ENCODE results near the gene TEX261. TPM values are rescaled to one million over a fixed set of nuclear protein-coding genes. Genes with fewer than 3 reads are reported as not detected.

The TEX261 gene
- total RNA-seq, 1 donor from 2014 or later: 29.0 TPM

DNA sequence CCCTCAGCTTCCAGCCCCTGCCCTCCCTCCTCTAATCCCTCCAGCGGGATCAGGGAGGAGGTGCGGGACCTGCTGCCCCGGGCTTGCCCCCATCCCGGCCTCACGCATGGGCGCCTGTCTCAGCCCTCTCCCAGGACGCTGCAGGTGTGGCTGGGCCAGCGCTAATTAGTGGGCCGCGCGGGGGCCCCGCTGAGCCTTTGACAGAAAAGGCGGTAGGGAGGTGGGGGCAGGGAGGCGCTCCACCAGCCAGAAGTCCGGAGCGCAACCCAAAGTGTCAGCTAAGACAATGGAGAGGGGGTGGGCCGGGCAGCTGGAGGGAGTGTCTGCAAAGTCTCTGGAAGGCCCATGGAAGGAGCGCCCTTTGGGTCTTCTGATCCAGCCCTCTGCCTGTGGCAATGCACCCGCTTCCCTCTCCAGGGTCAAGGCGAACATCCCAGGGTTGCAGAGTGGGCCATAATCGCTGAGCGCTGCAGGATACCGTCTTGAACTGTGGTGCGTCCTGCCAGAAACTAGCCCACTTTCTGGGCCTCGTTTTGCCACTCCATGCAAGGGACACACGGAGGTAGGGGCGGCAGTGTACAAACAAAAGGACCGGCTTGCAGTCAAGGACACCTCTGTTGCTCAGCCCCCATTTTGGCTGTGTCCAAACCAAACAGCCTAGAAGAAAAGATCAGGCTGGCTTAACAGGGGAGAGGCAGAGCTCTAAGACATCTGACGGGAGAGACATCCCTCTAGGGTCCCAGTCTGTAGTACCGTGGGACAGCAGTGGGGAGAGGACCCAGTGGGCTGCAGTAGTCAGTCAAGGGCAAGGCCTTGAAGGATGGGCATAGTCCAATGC lies 55.5 kb downstream of the TEX261 start:
- no peak overlapping the region for H3K4me3 ChIP-seq
- H3K9me3 ChIP-seq: no peaks in the 10 kb centered on the region
- DNase-seq (ENCODE audit: extremely low spot score in 2 of 2): peak; percentile 42 to 95
- no peaks in the 10 kb centered on the region for H3K36me3 ChIP-seq
- H3K27ac ChIP-seq: no peak overlapping the region
- no peaks in the 10 kb centered on the region for H3K27me3 ChIP-seq
- TF ChIP-seq POLR2A (IDR thresholded peaks at IDR 0.05): no peak
- TF ChIP-seq, protein P1, sequence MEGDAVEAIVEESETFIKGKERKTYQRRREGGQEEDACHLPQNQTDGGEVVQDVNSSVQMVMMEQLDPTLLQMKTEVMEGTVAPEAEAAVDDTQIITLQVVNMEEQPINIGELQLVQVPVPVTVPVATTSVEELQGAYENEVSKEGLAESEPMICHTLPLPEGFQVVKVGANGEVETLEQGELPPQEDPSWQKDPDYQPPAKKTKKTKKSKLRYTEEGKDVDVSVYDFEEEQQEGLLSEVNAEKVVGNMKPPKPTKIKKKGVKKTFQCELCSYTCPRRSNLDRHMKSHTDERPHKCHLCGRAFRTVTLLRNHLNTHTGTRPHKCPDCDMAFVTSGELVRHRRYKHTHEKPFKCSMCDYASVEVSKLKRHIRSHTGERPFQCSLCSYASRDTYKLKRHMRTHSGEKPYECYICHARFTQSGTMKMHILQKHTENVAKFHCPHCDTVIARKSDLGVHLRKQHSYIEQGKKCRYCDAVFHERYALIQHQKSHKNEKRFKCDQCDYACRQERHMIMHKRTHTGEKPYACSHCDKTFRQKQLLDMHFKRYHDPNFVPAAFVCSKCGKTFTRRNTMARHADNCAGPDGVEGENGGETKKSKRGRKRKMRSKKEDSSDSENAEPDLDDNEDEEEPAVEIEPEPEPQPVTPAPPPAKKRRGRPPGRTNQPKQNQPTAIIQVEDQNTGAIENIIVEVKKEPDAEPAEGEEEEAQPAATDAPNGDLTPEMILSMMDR (IDR thresholded peaks at IDR 0.05): no peak
- TF ChIP-seq POLR2AphosphoS5 (IDR thresholded peaks at IDR 0.05; ENCODE audit: insufficient read depth in 1 of 2, low read depth in 1 of 2): no peak
- intact Hi-C loops (cut with DNase I): no loop called here
- no peaks in the 10 kb centered on the region for H3K4me1 ChIP-seq

DNA sequence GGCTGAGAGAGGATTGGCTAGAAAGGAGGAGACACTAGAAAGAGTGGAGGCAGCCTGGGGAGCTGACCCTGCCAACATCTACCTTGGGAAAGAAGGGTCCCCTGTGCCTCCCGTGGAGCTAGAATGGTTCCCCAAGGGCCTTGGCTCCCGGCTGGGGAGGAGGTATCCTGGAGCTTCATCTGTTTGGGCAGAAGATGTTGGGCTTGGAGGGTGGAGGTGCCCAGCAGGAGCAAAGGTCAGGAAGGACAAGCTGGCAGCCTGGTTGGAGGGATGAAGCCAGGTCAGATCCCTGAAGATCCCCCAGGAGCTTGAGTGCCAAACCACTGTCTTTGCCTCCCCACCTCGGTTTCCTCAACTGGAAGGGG lies 56.1 kb downstream of the TEX261 start:
- no peaks in the 10 kb centered on the region for H3K27me3 ChIP-seq
- H3K27ac ChIP-seq: no peak overlapping the region
- TF ChIP-seq, protein P1 (IDR thresholded peaks at IDR 0.05): no peak
- TF ChIP-seq POLR2AphosphoS5 (IDR thresholded peaks at IDR 0.05; ENCODE audit: insufficient read depth in 1 of 2, low read depth in 1 of 2): no peak
- TF ChIP-seq POLR2A (IDR thresholded peaks at IDR 0.05): no peak
- peak; percentile 70 to 85 for DNase-seq (ENCODE audit: extremely low spot score in 2 of 2)
- intact Hi-C loops (cut with DNase I): no loop called here
- H3K4me3 ChIP-seq: no peak overlapping the region
- no peaks in the 10 kb centered on the region for H3K36me3 ChIP-seq
- H3K9me3 ChIP-seq: no peaks in the 10 kb centered on the region
- H3K4me1 ChIP-seq: no peaks in the 10 kb centered on the region

DNA sequence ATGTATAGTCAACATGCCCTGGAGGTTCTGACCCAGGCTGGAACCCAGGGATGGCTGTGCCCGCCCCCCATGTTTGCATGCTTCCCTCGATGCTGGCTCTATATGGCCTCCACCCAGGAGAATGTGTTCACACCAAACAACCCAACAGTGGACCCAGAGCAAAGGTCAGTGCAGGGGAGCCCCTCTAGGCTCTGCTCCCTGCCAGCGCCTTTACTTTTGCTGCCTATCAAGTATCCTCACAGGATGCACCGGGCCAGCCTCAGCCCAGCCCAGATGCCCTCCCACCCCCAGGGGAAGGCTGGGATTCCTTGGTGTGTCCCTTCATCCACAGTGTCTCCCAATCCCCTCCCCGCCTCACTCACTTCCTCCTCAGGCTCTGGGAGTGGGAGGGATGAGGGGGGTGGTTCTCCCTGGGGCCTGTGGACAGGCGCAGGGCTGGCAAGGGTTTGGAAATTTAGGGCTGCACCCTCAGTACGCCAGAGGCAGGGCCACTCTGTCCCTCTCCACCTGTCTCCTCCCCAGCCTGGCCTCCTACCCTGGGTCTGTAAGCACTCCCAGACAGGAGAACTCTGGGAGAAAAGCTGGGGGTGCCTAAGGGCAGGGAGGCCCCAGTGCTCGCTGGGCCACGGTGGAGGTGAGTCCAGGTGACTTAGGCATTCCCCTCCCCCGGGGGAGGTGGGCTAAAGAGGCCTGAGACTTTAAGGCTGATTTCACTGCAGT lies 56.6 kb downstream of the TEX261 start:
- H3K4me1 ChIP-seq: no peaks in the 10 kb centered on the region
- H3K27me3 ChIP-seq: no peaks in the 10 kb centered on the region
- peak in 1 of 2 donors; percentile 64 for DNase-seq (ENCODE audit: extremely low spot score in 2 of 2)
- intact Hi-C loops (cut with DNase I): no loop called here
- H3K4me3 ChIP-seq: no peak overlapping the region
- H3K9me3 ChIP-seq: no peaks in the 10 kb centered on the region
- H3K36me3 ChIP-seq: no peaks in the 10 kb centered on the region
- no peak for TF ChIP-seq POLR2AphosphoS5 (IDR thresholded peaks at IDR 0.05; ENCODE audit: insufficient read depth in 1 of 2, low read depth in 1 of 2)
- TF ChIP-seq POLR2A (IDR thresholded peaks at IDR 0.05): no peak
- TF ChIP-seq, protein P1 (IDR thresholded peaks at IDR 0.05): no peak
- H3K27ac ChIP-seq: no peak overlapping the region

DNA sequence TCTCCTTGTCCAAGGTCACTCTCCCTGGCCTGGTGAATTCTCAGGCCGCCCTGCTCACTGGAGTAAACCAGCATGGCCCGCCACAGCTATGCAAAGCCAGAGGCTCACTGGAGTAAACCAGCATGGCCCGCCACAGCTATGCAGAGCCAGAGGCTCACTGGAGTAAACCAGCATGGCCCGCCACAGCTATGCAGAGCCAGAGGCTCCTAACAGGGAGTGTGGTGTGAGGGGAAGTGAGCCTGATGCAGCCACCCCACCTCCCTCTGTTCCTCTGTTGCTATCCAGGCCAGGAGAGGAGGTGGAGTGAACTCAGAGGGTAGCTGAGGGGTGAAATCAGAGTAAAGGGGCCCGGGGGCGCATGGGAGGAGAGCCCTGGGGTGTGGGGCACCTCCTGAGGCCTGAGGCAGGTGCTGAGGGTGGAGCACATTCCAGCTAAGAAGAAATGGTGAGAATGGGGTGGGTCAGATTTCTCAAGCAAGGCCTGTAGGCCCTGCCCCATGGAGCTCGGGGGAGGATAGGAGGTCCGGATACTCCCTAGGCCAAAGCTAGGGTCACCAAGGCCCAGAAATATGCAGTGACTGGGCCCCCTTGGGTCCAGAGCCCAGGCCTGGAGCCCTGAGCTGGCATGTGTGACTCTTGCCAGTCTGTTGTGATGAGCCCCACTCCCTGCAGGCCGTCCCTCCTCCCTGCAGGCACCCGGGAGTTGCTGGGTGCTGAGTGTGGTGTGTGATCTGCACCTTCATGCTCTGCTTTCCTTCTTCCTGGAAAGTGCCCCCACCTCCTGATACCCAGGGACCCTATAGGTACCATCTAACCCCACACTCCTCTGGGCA lies 57.5 kb downstream of the TEX261 start:
- DNase-seq (ENCODE audit: extremely low spot score in 2 of 2): peak; percentile 56 to 87
- intact Hi-C loops (cut with DNase I): no loop called here

More for the DNA sequence above, 57.5 kb downstream of the TEX261 start:
- no peak for TF ChIP-seq POLR2A (IDR thresholded peaks at IDR 0.05)
- TF ChIP-seq POLR2AphosphoS5 (IDR thresholded peaks at IDR 0.05; ENCODE audit: insufficient read depth in 1 of 2, low read depth in 1 of 2): no peak
- TF ChIP-seq, protein P1 (IDR thresholded peaks at IDR 0.05): no peak
- Histone ChIP-seq H3K27ac (no peak overlapping the region), H3K27me3 (no peaks in the 10 kb centered on the region), H3K4me3 (no peak overlapping the region), H3K4me1 (no peaks in the 10 kb centered on the region), H3K9me3 (no peaks in the 10 kb centered on the region), H3K36me3 (no peaks in the 10 kb centered on the region)
